IPS-18a (cell line): ENCODE measurements around the gene TYROBP.
"Not testable (repeated sequence)": the region's sequence is repeated elsewhere in the genome, so short reads cannot be mapped to it uniquely, and the experiment has no call there.

ENCODE experiments used
- H3K27ac ChIP-seq: one replicate; pipeline ENCODE4 v1.5.1; 2013; ENCODE audit warnings: low read length
- H3K27me3 ChIP-seq: one replicate; pipeline ENCODE4 v1.6.1; 2013; ENCODE audit warnings: mild to moderate bottlenecking, low read length; ENCODE audit not compliant: control insufficient read depth, insufficient read depth
- H3K36me3 ChIP-seq: one replicate; pipeline ENCODE4 v1.6.1; 2013; ENCODE audit warnings: low read depth, low read length; ENCODE audit not compliant: control insufficient read depth
- H3K4me1 ChIP-seq: one replicate; pipeline ENCODE4 v1.6.1; 2013; ENCODE audit warnings: low read depth, low read length; ENCODE audit not compliant: control insufficient read depth
- H3K4me3 ChIP-seq: one replicate; pipeline ENCODE4 v1.5.1; 2013; ENCODE audit warnings: low read length
- H3K9ac ChIP-seq: one replicate; pipeline ENCODE4 v1.6.1; 2013; ENCODE audit warnings: mild to moderate bottlenecking, low read length, moderate library complexity
- H3K9me3 ChIP-seq: one replicate; pipeline ENCODE4 v1.6.1; 2013; ENCODE audit warnings: low read depth, low read length; ENCODE audit not compliant: control insufficient read depth

TYROBP gene

GRCh38 chr19:35908010-35908441, at the start of gene TYROBP:
Gene TYROBP (minus strand): TSS chr19:35908295. CDS start chr19:35908228, 67 bp downstream.
- Histone ChIP-seq H3K4me3 (no peak within 1 kb of the TSS), H3K27ac (no peak within 1 kb of the TSS), H3K27me3 (peaks cover 1% of the 10 kb centered on the region), H3K36me3 (no peaks in the 10 kb centered on the region), H3K4me1 (no peaks in the 10 kb centered on the region), H3K9me3 (no peaks in the 10 kb centered on the region), H3K9ac (no peak within 1 kb of the TSS)

GRCh38 chr19:35957411-35957810, 49.3 kb upstream of the TYROBP start:
- H3K36me3 ChIP-seq, H3K27ac ChIP-seq, H3K4me3 ChIP-seq, H3K4me1 ChIP-seq, H3K9ac ChIP-seq, H3K9me3 ChIP-seq: not testable (repeated sequence)
- H3K27me3 ChIP-seq, result peaks cover 39% of the 10 kb centered on the region

- no peaks in the 10 kb centered on the region for H3K9me3 ChIP-seq
- H3K27ac ChIP-seq, result no peak overlapping the region
- no peaks in the 10 kb centered on the region for H3K4me1 ChIP-seq
- H3K27me3 ChIP-seq, result peaks cover 39% of the 10 kb centered on the region
- no peak overlapping the region for H3K4me3 ChIP-seq
- no peak overlapping the region for H3K9ac ChIP-seq
- H3K36me3 ChIP-seq, result no peaks in the 10 kb centered on the region
These were observed 48.0 kb upstream of the TYROBP start for GRCh38 chr19:35955881-35956634.

- no peak overlapping the region for H3K27ac ChIP-seq
- H3K9ac ChIP-seq, result no peak overlapping the region
- H3K9me3 ChIP-seq, result no peaks in the 10 kb centered on the region
- no peaks in the 10 kb centered on the region for H3K27me3 ChIP-seq
- H3K4me1 ChIP-seq, result peaks cover 3% of the 10 kb centered on the region
- H3K36me3 ChIP-seq, result no peaks in the 10 kb centered on the region
- no peak overlapping the region for H3K4me3 ChIP-seq
These were observed 41.0 kb upstream of the TYROBP start for GRCh38 chr19:35949131-35949530.

GRCh38 chr19:35946203-35946602, 38.1 kb upstream of the TYROBP start:
- no peaks in the 10 kb centered on the region for H3K36me3 ChIP-seq

GRCh38 chr19:35945121-35945790, 37.2 kb upstream of the TYROBP start:
- Histone ChIP-seq H3K4me1 (peaks cover 3% of the 10 kb centered on the region), H3K9me3 (no peaks in the 10 kb centered on the region), H3K36me3 (no peaks in the 10 kb centered on the region), H3K9ac (no peak overlapping the region), H3K27me3 (no peaks in the 10 kb centered on the region), H3K4me3 (no peak overlapping the region), H3K27ac (no peak overlapping the region)

More at GRCh38 chr19:35946203-35946602, 38.1 kb upstream of the TYROBP start:
- Histone ChIP-seq H3K4me3 (no peak overlapping the region), H3K27me3 (no peaks in the 10 kb centered on the region), H3K4me1 (peaks cover 3% of the 10 kb centered on the region), H3K9ac (no peak overlapping the region), H3K27ac (no peak overlapping the region), H3K9me3 (no peaks in the 10 kb centered on the region)

GRCh38 chr19:35944556-35944955, 36.5 kb upstream of the TYROBP start:
- Histone ChIP-seq H3K27me3 (no peaks in the 10 kb centered on the region), H3K27ac (no peak overlapping the region), H3K36me3 (no peaks in the 10 kb centered on the region), H3K9ac (no peak overlapping the region), H3K9me3 (no peaks in the 10 kb centered on the region), H3K4me3 (no peak overlapping the region), H3K4me1 (peaks cover 3% of the 10 kb centered on the region)

GRCh38 chr19:35943321-35944301, 35.5 kb upstream of the TYROBP start:
- H3K36me3 ChIP-seq, result no peaks in the 10 kb centered on the region
- no peaks in the 10 kb centered on the region for H3K4me1 ChIP-seq
- H3K27me3 ChIP-seq, result no peaks in the 10 kb centered on the region
- H3K4me3 ChIP-seq, result no peak overlapping the region
- no peak overlapping the region for H3K27ac ChIP-seq
- H3K9ac ChIP-seq, result no peak overlapping the region
- H3K9me3 ChIP-seq, result no peaks in the 10 kb centered on the region

- Histone ChIP-seq H3K9me3 (no peaks in the 10 kb centered on the region), H3K27ac (no peak overlapping the region), H3K4me3 (no peak overlapping the region), H3K36me3 (no peaks in the 10 kb centered on the region), H3K27me3 (no peaks in the 10 kb centered on the region), H3K4me1 (peaks cover 5% of the 10 kb centered on the region), H3K9ac (no peak overlapping the region)
These were observed 34.1 kb upstream of the TYROBP start for GRCh38 chr19:35942235-35942634.

- no peak overlapping the region for H3K4me3 ChIP-seq
- no peaks in the 10 kb centered on the region for H3K36me3 ChIP-seq
- no peak overlapping the region for H3K27ac ChIP-seq
- H3K27me3 ChIP-seq, result no peaks in the 10 kb centered on the region
- no peaks in the 10 kb centered on the region for H3K9me3 ChIP-seq
- H3K9ac ChIP-seq, result no peak overlapping the region
- peaks cover 9% of the 10 kb centered on the region for H3K4me1 ChIP-seq
These were observed 32.7 kb upstream of the TYROBP start for GRCh38 chr19:35940839-35941238.

- Histone ChIP-seq H3K36me3 (no peaks in the 10 kb centered on the region), H3K27ac (no peak overlapping the region), H3K4me3 (no peak overlapping the region), H3K4me1 (peaks cover 13% of the 10 kb centered on the region), H3K27me3 (no peaks in the 10 kb centered on the region), H3K9me3 (no peaks in the 10 kb centered on the region), H3K9ac (no peak overlapping the region)
These were observed 32.1 kb upstream of the TYROBP start for GRCh38 chr19:35940078-35940775.
